Esophagus muscularis mucosa (tissue), 2 donors: ENCODE results near the gene PGF.

Source experiments
- EP300 ChIP-seq: sonication (generic); formaldehyde crosslinking; IDR thresholded peaks from one replicate; pipeline ENCODE4 v1.6.1; 2017; ENCODE audit warnings: antibody characterized with exemption
- POLR2A ChIP-seq: fragments of 450-650 bp; IDR thresholded peaks from one replicate; pipeline ENCODE4 v1.6.1; 2017; ENCODE audit warnings: antibody characterized with exemption, moderate library complexity, mild to moderate bottlenecking, low read depth

GRCh38 chr14:74902941-74903705, 52.3 kb downstream of the PGF start:
- no peak for TF ChIP-seq EP300
- TF ChIP-seq POLR2A = no peak
